PC-3 (cell line): ENCODE data around the gene VSIG10. TPM values are rescaled to one million over a fixed set of nuclear protein-coding genes. Genes with fewer than 3 reads are reported as not detected.

Source experiments
- ATAC-seq: fragments of 200-7000 bp; cut with Tn5 transposase; 2 replicates; pipeline ENCODE4 v1.9.1; 2020; ENCODE audit warnings: mild to moderate bottlenecking, moderate library complexity
- BruUV-seq: library from RNA; stranded (reverse); fragments of 400-500 nt; replicated peaks from 2 replicates; lab custom pipeline; 2021; lab: Mats Ljungman, UMichigan
- CTCF ChIA-PET: fragments of 300-600 bp; sonication (Branson Sonifier 250); formaldehyde crosslinking; loops from one replicate; lab custom pipeline; 2022; ENCODE audit warnings: antibody characterized with exemption; lab: Charles Lee
- POLR2A ChIA-PET: fragments of 300-600 bp; sonication (Branson Sonifier 250); formaldehyde crosslinking; loops from one replicate; lab custom pipeline; 2022; ENCODE audit warnings: antibody characterized with exemption; ENCODE audit not compliant: unreplicated experiment; lab: Charles Lee
- DNase-seq: peaks from one replicate; pipeline ENCODE4 v3.0.0-alpha.2; 2015
- H2AFZ ChIP-seq: fragments of 300-600 bp; sonication (generic); 2 replicates; pipeline ENCODE4 v1.6.0; 2016; ENCODE audit warnings: antibody characterized with exemption, low read length
- H3F3A ChIP-seq: fragments of 300-600 bp; sonication (generic); one replicate; pipeline ENCODE4 v1.6.0; 2017; ENCODE audit warnings: antibody characterized with exemption, low read length, control low read depth, mild to moderate bottlenecking; ENCODE audit not compliant: unreplicated experiment
- H3K27ac ChIP-seq: fragments of 300-600 bp; sonication (generic); 2 replicates; pipeline ENCODE4 v1.5.1; 2016; ENCODE audit warnings: mild to moderate bottlenecking, low read length
- H3K27me3 ChIP-seq: fragments of 300-600 bp; sonication (generic); 2 replicates; pipeline ENCODE4 v1.6.1; 2016; ENCODE audit warnings: low read length, mixed read lengths
- H3K36me3 ChIP-seq: fragments of 300-600 bp; sonication (generic); 2 replicates; pipeline ENCODE4 v1.6.1; 2016; ENCODE audit warnings: low read depth, mixed run types, low read length, mixed read lengths
- H3K4me1 ChIP-seq: fragments of 300-600 bp; sonication (generic); 2 replicates; pipeline ENCODE4 v1.5.1; 2016; ENCODE audit warnings: low read length; ENCODE audit not compliant: insufficient read depth
- H3K4me2 ChIP-seq: fragments of 300-600 bp; sonication (generic); 2 replicates; pipeline ENCODE4 v1.6.0; 2016; ENCODE audit warnings: low read length
- H3K4me3 ChIP-seq: fragments of 300-600 bp; sonication (generic); 2 replicates; pipeline ENCODE4 v1.5.1; 2016; ENCODE audit warnings: mild to moderate bottlenecking, low read length, mixed read lengths
- H3K79me2 ChIP-seq: fragments of 300-600 bp; sonication (generic); 2 replicates; pipeline ENCODE4 v1.6.1; 2017; ENCODE audit warnings: low read length, mixed read lengths
- H3K9ac ChIP-seq: fragments of 300-600 bp; sonication (generic); 2 replicates; pipeline ENCODE4 v1.6.0; 2016; ENCODE audit warnings: mild to moderate bottlenecking, low read length
- H3K9me2 ChIP-seq: fragments of 300-600 bp; sonication (generic); replicated peaks from 2 replicates; pipeline ENCODE4 v1.6.1; 2016; ENCODE audit warnings: mixed run types, low read length, mixed read lengths
- H3K9me3 ChIP-seq: fragments of 300-600 bp; sonication (generic); 2 replicates; pipeline ENCODE4 v1.6.1; 2016; ENCODE audit warnings: low read length, mixed read lengths
- H4K20me1 ChIP-seq: fragments of 300-600 bp; sonication (generic); 2 replicates; pipeline ENCODE4 v1.6.1; 2016; ENCODE audit warnings: low read length, mixed read lengths
- CTCF ChIP-seq: fragments of 300-600 bp; sonication (generic); conservative IDR thresholded peaks from 2 replicates; pipeline ENCODE4 v1.5.1; 2017; ENCODE audit warnings: antibody characterized with exemption, low read depth, mild to moderate bottlenecking, low read length
- EZH2 ChIP-seq: fragments of 300-600 bp; sonication (generic); IDR thresholded peaks from one replicate; pipeline ENCODE4 v1.6.1; 2017; ENCODE audit warnings: antibody characterized with exemption, mild to moderate bottlenecking, low read length; ENCODE audit not compliant: unreplicated experiment
- EZH2phosphoT487 ChIP-seq: fragments of 300-600 bp; sonication (generic); IDR thresholded peaks from 2 replicates; pipeline ENCODE4 v1.6.1; 2018; ENCODE audit warnings: mild to moderate bottlenecking, antibody characterized with exemption, low read length, borderline replicate concordance
- intact Hi-C: fragments of 100-400 bp; cut with micrococcal nuclease; formaldehyde crosslinking; loops from 2 replicates; pipeline ENCODE4 v1.9.0; 2023
- total RNA-seq: library from RNA; depleted of rRNA; stranded (reverse); fragments of >200 nt; gene quantifications from 2 replicates; pipeline ENCODE4 v1.2.3, GENCODE V29; 2014

Gene VSIG10
- total RNA-seq, 1 experiment from 2014 or later: 60.8 TPM

GRCh38 chr12:118055865-118056773 is 47.7 kb downstream of the VSIG10 start:
- no peak overlapping the region for H3K4me3 ChIP-seq
- peak; percentile 83 for DNase-seq

GRCh38 chr12:118055144-118055557 is 48.7 kb downstream of the VSIG10 start:
- H3K27ac ChIP-seq: no peak overlapping the region
- peaks cover 78% of the 10 kb centered on the region for H3K79me2 ChIP-seq
- H3K9ac ChIP-seq: no peak overlapping the region
- DNase-seq: peak; percentile 78
- peaks cover 15% of the 10 kb centered on the region for H3K36me3 ChIP-seq
- intact Hi-C loops: loop anchor here (5.0 to 10.0 kb wide), 2 partner anchors 317 to 370 kb away; partner anchors contain the start of gene TAOK3
- TF ChIP-seq EZH2phosphoT487 (no peak), CTCF (peak; percentile 91)
- BruUV-seq: no TSS peak
- H3K9me3 ChIP-seq: no peaks in the 10 kb centered on the region
- no peak overlapping the region for H3K4me3 ChIP-seq
- H3K4me1 ChIP-seq: peaks cover 64% of the 10 kb centered on the region
- CTCF ChIA-PET: interaction anchor here (0.7 kb wide), 1 partner anchor 48 kb away, joined by 5 read pairs; no protein-coding TSS in a partner anchor
- H3F3A ChIP-seq: peaks cover 18% of the 10 kb centered on the region
- 0 out of 2 replicates have a peak overlapping the region, but pooled peaks have one; percentile 16 for H3K4me2 ChIP-seq
- no peaks in the 10 kb centered on the region for H3K9me2 ChIP-seq
- POLR2A ChIA-PET: interaction anchor here (0.6 kb wide), 1 partner anchor 46 kb away, joined by 5 read pairs; no protein-coding TSS in a partner anchor
- no peaks in the 10 kb centered on the region for H4K20me1 ChIP-seq
- ATAC-seq: no peak
- no peaks in the 10 kb centered on the region for H3K27me3 ChIP-seq
- no peak overlapping the region for H2AFZ ChIP-seq

More at GRCh38 chr12:118055865-118056773, 47.7 kb downstream of the VSIG10 start:
- ChIA-PET CTCF (interaction anchor here (0.9 to 1.2 kb wide), 2 partner anchors 22 to 199 kb away, joined by 3 to 4 read pairs; no protein-coding TSS in a partner anchor), POLR2A (interaction anchor here (0.5 to 0.9 kb wide), 2 partner anchors 9 to 70 kb away, joined by 3 to 27 read pairs; no protein-coding TSS in a partner anchor)
- TF ChIP-seq EZH2phosphoT487 (no peak), CTCF (no peak), EZH2 (no peak)
- peaks cover 75% of the 10 kb centered on the region for H3K79me2 ChIP-seq
- H3K9me3 ChIP-seq: no peaks in the 10 kb centered on the region
- H3K4me1 ChIP-seq: peaks cover 67% of the 10 kb centered on the region
- no peak overlapping the region for H3K9ac ChIP-seq
- peak; percentile 6 for ATAC-seq
- BruUV-seq: no TSS peak
- H3K4me2 ChIP-seq: peak overlapping the region; percentile 49
- H3F3A ChIP-seq: peaks cover 22% of the 10 kb centered on the region
- peak overlapping the region; percentile 22 for H3K27ac ChIP-seq
- intact Hi-C loops: loop anchor here (5.0 to 10.0 kb wide), 2 partner anchors 316 to 371 kb away; partner anchors contain the start of gene TAOK3
- H3K27me3 ChIP-seq: no peaks in the 10 kb centered on the region
- peaks cover 10% of the 10 kb centered on the region for H3K36me3 ChIP-seq
- H2AFZ ChIP-seq: no peak overlapping the region
- no peaks in the 10 kb centered on the region for H4K20me1 ChIP-seq
- H3K9me2 ChIP-seq: no peaks in the 10 kb centered on the region
